Uterus (tissue), 4 donors: ENCODE results near the gene SAC3D1. TPM values are rescaled to one million over a fixed set of nuclear protein-coding genes. Genes with fewer than 3 reads are reported as not detected.

Experiments
- DNase-seq, 2 donors: peaks; one replicate each; pipeline ENCODE4 v3.0.0-alpha.2; 2019 to 2020
- H3K27ac ChIP-seq, 2 donors: fragments of 200-600 bp; sonication (generic); 1 replicate in 1 of 2; 2 replicates in 1 of 2; pipeline ENCODE4 v1.5.1; 2016 to 2018
- H3K27me3 ChIP-seq, 2 donors: fragments of 200-600 bp; sonication (generic); one replicate each; pipeline ENCODE4 v1.5.1; 2018 to 2019; ENCODE audit warnings: control low read depth in 1 of 2
- H3K36me3 ChIP-seq, 2 donors: fragments of 200-600 bp; sonication (generic); one replicate each; pipeline ENCODE4 v1.5.1; 2019; ENCODE audit warnings: control low read depth in 1 of 2
- H3K4me1 ChIP-seq, 2 donors: fragments of 200-600 bp; sonication (generic); one replicate each; pipeline ENCODE4 v1.5.1; 2018 to 2019; ENCODE audit warnings: control low read depth in 1 of 2
- H3K4me3 ChIP-seq, 2 donors: fragments of 200-600 bp; sonication (generic); 1 replicate in 1 of 2; 2 replicates in 1 of 2; pipeline ENCODE4 v1.5.1; 2018 to 2019; ENCODE audit warnings: mild to moderate bottlenecking in 1 of 2
- H3K9me3 ChIP-seq, 2 donors: fragments of 200-600 bp; sonication (generic); one replicate each; pipeline ENCODE4 v1.5.1; 2019; ENCODE audit warnings: control low read depth in 1 of 2
- POLR2A ChIP-seq, 2 donors: fragments of 450-650 bp; IDR thresholded peaks; one replicate each; pipeline ENCODE4 v1.6.1; 2016; ENCODE audit warnings: antibody characterized with exemption in 2 of 2, mild to moderate bottlenecking in 1 of 2, moderate library complexity in 1 of 2
- intact Hi-C: fragments of 100-400 bp; cut with DNase I; formaldehyde crosslinking; loops from one replicate; pipeline ENCODE4 v1.15.1; 2023; ENCODE audit warnings: low total_unique reads
- total RNA-seq, 4 donors: library from RNA; depleted of rRNA in 3 of 4; stranded (reverse); fragments of >200 nt in 3 of 4; gene quantifications; one replicate each; pipeline versions ENCODE4 v1.1.0 to v1.2.4, GENCODE V29; 2014 to 2023
- TF ChIP-seq, protein P1 (sequence below), 4 experiments: fragments of 200-600 bp in 2 of 4; fragments of 450-650 bp in 2 of 4; sonication (generic) in 2 of 4; IDR thresholded peaks; one replicate each; pipeline ENCODE4 v1.5.1; 2016 to 2019; ENCODE audit warnings: antibody characterized with exemption in 4 of 4, mild to moderate bottlenecking in 2 of 4, moderate library complexity in 1 of 4
- donor health status: DM: yes; HTN: yes; CAD: no.

SAC3D1 gene
- total RNA-seq, 4 donors from 2014 or later, result 1.5 to 22.3 (median 7.9) TPM

GRCh38 chr11:65056999-65057398, 16.0 kb downstream of the SAC3D1 start:
- no peaks in the 10 kb centered on the region for H3K36me3 ChIP-seq
- H3K27ac ChIP-seq, result no peak overlapping the region
- no peaks in the 10 kb centered on the region for H3K27me3 ChIP-seq
- no peak overlapping the region for H3K4me3 ChIP-seq
- no peak for DNase-seq
- H3K4me1 ChIP-seq, result no peaks in the 10 kb centered on the region
- TF ChIP-seq POLR2A (IDR thresholded peaks at IDR 0.05), result no peak
- TF ChIP-seq, protein P1, sequence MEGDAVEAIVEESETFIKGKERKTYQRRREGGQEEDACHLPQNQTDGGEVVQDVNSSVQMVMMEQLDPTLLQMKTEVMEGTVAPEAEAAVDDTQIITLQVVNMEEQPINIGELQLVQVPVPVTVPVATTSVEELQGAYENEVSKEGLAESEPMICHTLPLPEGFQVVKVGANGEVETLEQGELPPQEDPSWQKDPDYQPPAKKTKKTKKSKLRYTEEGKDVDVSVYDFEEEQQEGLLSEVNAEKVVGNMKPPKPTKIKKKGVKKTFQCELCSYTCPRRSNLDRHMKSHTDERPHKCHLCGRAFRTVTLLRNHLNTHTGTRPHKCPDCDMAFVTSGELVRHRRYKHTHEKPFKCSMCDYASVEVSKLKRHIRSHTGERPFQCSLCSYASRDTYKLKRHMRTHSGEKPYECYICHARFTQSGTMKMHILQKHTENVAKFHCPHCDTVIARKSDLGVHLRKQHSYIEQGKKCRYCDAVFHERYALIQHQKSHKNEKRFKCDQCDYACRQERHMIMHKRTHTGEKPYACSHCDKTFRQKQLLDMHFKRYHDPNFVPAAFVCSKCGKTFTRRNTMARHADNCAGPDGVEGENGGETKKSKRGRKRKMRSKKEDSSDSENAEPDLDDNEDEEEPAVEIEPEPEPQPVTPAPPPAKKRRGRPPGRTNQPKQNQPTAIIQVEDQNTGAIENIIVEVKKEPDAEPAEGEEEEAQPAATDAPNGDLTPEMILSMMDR (IDR thresholded peaks at IDR 0.05), result no peak
- no peaks in the 10 kb centered on the region for H3K9me3 ChIP-seq
- intact Hi-C loops, result no loop called here

DNA sequence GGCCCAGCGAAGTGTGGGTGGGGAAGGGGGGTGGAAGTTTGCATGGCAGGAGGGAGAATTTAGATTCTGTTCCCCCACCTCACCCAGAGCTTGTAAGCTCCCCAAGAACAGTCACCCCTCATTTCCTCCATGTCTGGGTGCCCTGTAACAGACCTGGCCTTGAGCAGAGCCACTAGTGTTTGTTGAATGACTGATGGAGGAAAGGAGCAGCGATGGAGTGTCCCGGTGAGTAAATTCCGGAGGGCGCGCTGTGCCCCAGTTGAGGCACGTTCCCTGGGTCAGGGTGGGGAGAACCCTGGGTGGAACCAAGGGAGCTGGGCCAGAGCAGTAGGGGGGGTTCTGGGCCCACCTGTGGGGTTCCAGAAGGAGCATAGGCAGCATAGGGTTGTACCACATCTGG, 16.5 kb downstream of the SAC3D1 start:
- no peak overlapping the region for H3K4me3 ChIP-seq
- no peaks in the 10 kb centered on the region for H3K36me3 ChIP-seq
- no peak overlapping the region for H3K27ac ChIP-seq
- H3K27me3 ChIP-seq, result no peaks in the 10 kb centered on the region
- H3K9me3 ChIP-seq, result no peaks in the 10 kb centered on the region
- TF ChIP-seq, protein P1 (IDR thresholded peaks at IDR 0.05), result no peak
- no peak for TF ChIP-seq POLR2A (IDR thresholded peaks at IDR 0.05)
- intact Hi-C loops, result no loop called here
- DNase-seq, result no peak
- H3K4me1 ChIP-seq, result no peaks in the 10 kb centered on the region

- Histone ChIP-seq H3K4me1 (no peaks in the 10 kb centered on the region), H3K36me3 (no peaks in the 10 kb centered on the region), H3K9me3 (no peaks in the 10 kb centered on the region), H3K4me3 (no peak overlapping the region), H3K27me3 (no peaks in the 10 kb centered on the region), H3K27ac (no peak overlapping the region)
- intact Hi-C loops, result no loop called here
- DNase-seq, result no peak
- TF ChIP-seq, protein P1 (IDR thresholded peaks at IDR 0.05), result no peak
- TF ChIP-seq POLR2A (IDR thresholded peaks at IDR 0.05), result no peak
Measured at GRCh38 chr11:65058012-65058411, 17.0 kb downstream of the SAC3D1 start.

GRCh38 chr11:65058419-65059054, 17.5 kb downstream of the SAC3D1 start, which contains the start of gene NAALADL1:
TSS of gene NAALADL1 (minus strand) at chr11:65058553. CDS start at chr11:65058521, 32 bp downstream.
- no peaks in the 10 kb centered on the region for H3K4me1 ChIP-seq
- H3K36me3 ChIP-seq, result no peaks in the 10 kb centered on the region
- H3K27ac ChIP-seq, result no peak within 1 kb of the TSS
- H3K9me3 ChIP-seq, result no peaks in the 10 kb centered on the region
- intact Hi-C loops, result no loop called here
- no peak within 1 kb of the TSS for H3K4me3 ChIP-seq
- H3K27me3 ChIP-seq, result no peaks in the 10 kb centered on the region
- TF ChIP-seq, protein P1 (IDR thresholded peaks at IDR 0.05), result no peak
- no peak for TF ChIP-seq POLR2A (IDR thresholded peaks at IDR 0.05)
- DNase-seq, result no peak

DNA sequence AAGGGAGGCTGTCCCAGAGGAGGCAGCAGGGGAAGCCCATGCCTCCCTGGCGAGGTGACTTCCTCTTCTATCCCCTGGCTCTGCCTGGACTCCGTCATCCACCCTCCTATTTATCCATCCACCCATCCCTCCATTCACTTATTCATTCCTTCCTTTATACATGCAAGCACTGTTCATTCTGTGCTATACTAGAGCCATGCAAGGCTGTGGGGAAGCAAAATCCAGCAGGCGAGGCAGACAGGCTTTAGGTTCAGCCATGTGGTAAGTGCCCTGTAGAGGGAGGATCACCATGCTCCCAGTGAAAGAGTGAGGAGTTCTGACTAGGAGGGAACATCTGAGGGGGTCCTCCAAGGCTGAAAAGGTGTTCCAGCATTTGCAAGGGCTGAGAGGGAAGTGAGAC, 18.5 kb downstream of the SAC3D1 start:
- Histone ChIP-seq H3K4me3 (no peak overlapping the region), H3K4me1 (no peaks in the 10 kb centered on the region), H3K27ac (no peak overlapping the region), H3K27me3 (no peaks in the 10 kb centered on the region), H3K36me3 (no peaks in the 10 kb centered on the region), H3K9me3 (no peaks in the 10 kb centered on the region)
- intact Hi-C loops, result no loop called here
- no peak for DNase-seq
- TF ChIP-seq, protein P1 (IDR thresholded peaks at IDR 0.05), result no peak
- no peak for TF ChIP-seq POLR2A (IDR thresholded peaks at IDR 0.05)
